NCI-H1417 (cell line): Measurements from ENCODE around the gene ASB1.
A peak's percentile ranks its signal among the peaks of the same experiment; 100 is the strongest.

Source experiments
- DNase-seq, 3 experiments: peaks; one replicate each; lab custom pipeline; 2025; lab: John Stamatoyannopoulos, UW

ASB1 gene

DNA sequence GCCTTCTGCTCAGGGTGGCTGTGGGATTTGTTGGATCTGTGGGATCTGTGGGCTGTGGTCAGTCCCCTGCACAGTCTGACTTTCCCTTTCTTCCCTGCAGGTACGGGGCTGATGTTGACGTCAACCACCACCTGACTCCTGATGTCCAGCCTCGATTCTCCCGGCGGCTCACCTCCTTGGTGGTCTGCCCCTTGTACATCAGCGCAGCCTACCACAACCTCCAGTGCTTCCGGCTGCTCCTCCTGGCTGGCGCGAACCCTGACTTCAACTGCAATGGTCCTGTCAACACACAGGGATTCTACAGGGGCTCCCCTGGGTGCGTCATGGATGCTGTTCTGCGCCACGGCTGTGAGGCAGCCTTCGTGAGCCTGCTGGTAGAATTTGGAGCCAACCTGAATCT is 17.5 kb downstream of the ASB1 start:
- no peak for DNase-seq

DNA sequence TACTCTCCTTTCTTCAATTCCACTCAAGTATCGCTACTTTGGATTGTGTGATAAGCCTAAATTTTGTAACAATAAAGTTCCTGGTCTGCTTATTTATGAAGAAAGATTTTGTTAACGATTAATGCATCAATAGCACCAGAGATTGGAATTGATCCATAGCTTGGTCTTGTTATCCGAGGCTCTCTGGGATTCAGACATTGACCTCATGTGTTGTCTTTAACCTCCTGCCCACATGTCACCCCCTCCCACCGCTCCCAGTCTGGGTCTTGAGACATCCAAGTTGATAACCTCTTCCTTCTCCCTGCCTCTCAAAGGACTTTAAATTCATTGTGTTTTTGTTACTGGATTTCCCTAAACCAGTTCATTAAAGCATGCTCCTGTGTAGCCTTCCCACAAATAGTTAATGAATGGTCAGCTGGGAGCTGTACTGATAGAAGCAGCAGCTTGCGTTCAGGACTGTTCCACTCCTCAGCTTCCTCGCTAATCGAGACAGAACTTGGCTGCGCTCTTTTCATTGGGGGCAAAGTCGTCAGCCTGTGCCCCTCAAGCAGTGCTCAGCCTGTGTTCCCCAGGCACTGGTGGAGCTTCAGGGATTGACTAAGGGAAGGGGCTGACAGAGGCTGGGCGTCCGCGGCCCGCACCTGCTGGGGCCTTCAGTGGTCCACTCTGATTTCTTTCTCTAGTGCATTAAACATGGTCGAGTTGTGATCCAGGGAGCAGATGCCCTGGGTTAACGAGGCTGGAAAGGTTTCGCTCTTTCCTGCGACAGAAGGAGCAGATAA is 18.9 kb downstream of the ASB1 start:
- DNase-seq, result no peak

DNA sequence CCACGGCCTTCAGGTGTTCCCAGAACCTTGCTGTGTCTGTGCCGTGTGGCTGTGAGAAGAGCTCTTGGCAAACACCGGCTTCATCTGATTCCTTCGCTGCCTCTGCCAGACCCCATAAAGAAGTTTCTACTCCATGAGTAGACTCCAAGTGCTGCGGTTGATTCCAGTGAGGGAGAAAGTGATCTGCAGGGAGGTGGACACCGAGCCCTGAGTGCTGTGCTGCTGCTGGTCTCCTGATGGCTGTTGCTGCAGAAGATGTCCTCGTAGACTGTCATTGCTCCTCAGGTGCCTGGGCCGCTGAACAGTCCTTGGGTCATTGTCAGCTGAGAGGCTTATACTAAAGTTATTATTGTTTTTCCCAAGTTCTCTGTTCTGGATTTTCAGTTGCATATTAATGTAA is 19.6 kb downstream of the ASB1 start:
- no peak for DNase-seq

DNA sequence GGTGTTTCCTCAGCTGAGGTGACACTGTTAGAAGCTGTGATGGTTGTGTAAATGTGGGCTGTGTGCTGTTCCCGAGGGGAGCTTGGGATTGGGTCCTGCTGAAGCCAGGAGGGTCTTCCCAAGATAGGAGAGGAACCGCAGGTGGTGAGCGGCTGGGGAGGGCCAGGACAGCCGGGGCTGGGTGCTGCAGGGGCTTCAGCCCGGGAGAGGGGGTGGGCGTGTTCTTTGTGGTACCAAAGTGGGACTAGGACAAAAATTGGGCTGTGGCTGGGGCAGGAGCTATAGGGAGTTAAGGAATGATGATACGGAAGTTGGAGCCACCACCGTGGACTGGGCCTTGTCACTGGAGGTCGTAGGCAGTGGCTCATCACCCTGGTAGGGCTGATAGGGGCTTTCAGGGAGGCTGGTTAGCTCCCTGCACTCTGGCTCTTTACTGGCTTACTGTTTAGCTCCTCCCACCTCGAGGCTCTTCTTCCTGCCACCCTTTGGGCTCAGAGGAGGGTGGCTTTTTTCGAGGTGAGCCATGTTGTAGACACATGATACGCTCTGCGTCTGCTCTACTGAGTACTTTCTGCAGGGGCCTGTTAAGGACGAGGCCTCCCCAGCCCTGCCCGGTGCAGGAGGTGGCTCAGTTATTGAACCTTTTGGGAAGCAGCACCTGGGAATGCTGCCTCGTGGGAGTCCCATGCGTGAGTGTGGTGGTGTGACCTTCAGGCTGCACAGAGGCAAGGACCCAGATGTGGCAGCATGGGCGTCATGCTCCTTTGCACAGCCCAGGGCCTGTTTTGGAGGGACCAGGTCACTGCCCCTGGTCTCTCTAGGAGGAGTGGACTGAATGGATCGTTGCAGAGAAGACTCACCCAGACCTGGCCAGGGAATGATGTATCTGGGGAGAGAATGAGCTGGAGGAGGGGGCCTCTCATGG is 21.6 kb downstream of the ASB1 start:
- no peak for DNase-seq

DNA sequence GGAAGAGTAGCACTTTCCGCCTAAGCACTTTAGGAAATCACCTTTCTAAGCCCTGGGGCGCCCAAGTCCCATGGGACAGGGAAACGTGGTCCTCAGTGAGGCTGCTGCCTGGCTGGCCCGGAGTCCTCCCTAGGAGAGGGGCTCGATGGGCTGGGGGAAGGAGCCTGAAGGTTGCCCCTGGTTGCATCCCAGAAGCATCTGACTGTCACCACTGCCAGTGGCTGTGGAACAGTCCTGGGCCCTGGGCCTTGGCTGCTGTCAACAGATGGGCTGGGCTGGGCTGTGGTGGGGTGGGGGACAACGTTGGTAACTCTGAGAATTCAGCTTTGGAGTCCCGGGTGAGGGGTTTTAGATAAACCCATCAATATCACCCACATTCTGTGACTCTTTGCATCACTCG is 22.5 kb downstream of the ASB1 start:
- no peak for DNase-seq

DNA sequence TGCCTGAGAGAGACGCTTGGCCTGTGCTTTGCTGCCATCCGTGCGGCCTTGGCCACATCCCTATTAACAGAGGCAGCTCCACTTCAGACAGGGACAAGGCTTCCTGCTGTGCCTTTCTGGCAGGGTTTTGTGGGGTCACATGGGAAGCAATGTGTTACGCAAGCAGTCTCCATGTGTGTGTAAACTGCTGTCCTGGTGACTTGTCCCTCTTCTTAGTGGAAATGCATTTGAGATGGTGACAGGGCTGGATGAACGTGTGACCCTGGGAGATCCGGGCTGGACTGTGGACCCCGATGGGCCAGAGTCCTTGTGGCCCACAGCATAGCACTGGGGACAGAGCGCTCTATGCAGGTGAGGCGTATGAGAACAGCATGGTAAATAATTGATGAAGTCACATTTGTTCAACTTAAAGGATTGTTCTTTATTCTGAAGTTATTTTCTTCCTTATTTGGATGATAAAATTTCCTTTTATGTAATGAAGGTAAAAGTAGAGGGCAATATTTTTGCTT is 23.2 kb downstream of the ASB1 start:
- DNase-seq, result no peak

DNA sequence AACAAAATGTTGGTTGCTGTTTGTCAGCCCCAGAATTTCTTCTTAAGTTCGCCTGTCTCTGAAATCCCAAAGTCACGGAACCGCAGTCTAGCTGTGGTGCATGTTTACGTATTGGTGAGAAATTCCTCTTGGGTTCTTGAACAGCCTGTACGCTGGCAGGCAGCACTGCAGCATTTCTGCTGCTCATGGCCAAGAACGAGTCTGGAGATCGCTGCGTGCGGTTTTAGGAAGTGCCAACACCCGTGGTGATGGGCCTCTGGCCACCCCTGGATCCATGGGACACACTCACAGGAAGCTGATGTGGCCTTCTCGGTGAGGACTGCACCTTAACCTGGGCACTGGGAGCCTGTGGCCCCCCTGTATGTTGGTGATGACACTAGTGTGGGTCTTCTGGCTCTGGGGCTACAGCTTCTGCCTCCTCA is 23.7 kb downstream of the ASB1 start:
- no peak for DNase-seq

DNA sequence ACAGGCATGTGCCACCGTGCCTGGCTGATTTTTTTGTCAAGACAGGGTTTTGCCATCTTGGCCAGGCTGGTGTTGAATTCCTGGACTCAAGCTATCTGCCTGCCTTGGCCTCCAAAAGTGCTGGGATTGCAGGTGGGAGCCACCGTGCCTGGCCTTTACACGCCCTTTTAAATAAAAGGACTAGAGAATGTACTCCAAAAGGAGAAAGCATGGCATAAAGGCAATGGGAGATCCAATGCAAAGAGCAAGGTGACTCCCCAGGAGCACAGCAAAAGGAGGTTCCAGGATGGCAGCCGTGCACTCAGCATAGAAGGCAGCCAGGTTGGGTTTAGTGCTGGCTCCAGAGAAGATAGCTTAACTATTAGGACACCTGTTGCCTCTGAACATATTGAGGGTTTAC is 27.1 kb downstream of the ASB1 start:
- DNase-seq, result no peak

DNA sequence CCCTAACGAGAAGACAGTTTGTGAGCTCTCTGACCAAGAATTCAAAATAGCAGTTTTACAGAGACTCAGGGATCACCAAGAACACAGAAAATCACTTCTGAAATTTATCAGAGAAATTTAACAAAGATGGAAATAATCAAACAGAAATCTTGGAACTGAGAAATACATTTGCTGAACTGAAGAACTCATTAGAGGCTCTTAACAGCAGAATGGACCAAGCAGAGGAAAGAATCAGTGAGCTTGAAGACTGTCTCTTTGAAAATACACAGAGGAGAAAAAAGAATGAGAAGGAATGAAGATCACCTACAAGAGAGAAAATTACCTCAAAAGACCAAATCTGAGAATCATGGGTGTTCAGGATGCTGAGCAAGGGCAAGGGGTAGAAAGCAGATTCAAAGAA is 29.7 kb downstream of the ASB1 start:
- DNase-seq, result no peak

DNA sequence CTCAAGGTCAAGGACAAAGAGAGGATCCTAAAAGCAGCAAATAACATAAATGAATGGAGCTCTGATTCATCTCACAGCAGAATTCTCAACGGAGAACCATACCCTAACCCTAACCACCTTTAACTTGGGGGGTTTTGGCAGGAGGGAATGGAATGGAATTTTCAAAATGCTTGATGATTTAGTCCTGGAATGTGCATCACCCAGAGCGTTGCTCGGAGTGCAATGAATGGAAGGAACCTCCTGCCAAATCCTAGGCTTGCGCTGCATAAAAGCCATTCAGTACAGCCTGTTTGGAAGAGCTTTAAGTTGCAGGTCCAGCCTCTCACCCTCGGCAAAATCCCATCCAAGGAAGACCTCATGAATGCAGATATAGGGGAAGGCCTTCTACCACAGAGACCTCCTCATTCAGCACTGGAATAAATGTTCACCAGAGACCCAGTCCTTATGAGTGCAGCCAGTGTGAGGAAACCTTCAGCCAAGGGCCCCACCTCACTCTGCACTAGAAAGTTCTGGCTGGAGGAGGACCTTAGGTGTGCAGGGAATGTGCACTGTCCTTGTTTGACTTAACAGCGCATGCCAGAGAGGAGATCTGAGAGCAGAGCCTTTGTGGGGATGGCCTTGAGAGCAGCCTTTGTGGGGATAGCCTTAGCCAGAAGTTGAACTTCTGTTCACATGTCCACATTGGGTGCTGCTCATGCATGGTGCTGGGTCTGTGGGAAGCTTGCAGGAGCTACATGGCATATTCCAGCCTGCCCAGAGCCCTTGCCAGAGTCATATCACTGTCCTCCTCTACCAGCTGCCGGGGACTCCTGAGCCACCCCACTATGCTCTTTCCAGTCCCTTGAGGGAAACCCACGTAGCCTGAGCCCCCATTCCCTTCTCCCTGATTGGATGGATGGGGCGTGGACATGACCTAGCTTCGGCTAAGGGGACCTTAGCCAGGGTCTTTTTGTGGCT is 30.5 kb downstream of the ASB1 start:
- DNase-seq, result no peak

DNA sequence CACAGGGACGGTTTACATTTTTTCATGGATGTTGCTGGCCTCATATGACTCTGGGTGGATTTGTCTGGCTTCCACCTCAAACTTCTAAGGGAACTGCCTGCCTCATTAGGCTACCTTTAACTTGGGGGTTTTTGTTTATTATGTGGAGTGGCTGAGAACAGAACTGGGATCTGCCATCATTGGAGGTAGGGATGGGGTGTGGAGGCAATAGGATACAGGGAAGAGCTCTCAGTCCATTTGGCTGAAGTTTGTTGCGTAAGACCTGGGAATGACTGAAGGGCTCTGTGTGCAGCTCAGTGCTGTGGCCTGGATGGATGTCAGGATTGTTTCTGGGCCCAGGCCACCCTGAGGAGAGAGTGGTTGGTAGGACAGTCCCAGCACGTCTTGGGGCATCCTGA is 31.2 kb downstream of the ASB1 start:
- no peak for DNase-seq

DNA sequence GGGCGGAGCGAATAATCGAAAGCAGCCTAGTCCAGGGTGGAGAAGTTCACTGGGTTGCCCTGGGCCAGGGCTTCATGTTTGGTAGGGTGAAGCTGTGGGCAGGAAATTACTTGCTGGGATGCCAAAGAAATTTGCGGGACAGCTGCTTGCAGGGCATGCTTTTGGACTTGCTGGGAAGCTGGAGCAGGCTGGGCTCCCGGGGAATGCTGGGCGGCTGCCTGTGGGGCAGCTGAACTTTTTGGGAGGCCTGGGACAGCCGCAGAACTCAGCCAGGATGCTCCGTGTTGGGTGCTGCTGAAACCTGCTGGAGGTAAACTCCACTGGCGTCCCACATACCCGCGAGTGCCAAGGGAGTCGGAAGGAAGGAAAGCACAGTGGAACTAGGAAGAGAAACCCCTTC is 31.9 kb downstream of the ASB1 start:
- DNase-seq, result no peak

DNA sequence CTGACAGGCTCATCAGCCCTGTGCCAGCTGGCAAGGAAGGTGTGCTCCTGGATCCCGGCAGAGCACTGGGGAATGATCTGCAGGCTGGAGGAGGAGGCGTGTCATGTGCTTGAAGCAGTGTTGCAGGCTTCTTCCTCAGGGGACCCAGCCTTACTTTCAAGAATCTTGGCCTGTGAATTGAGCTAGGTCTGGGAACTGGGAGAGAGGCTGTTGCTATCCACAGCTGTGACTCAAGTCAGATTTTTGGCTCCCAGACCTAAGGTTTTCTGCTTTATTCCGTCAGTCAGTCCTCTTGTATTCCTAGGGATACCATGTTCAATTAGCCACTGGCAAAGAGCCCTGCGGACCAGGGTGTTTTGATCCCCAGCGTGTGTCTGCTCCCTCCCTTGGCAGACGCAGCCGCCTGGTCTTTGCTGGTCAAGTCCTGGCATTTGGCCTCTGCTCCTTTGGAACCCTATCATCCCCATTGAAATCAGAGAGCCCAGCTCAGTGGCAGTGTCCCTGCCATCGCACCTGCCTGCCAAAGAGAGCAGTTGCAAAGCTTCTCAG is 32.4 kb downstream of the ASB1 start:
- DNase-seq, result no peak

DNA sequence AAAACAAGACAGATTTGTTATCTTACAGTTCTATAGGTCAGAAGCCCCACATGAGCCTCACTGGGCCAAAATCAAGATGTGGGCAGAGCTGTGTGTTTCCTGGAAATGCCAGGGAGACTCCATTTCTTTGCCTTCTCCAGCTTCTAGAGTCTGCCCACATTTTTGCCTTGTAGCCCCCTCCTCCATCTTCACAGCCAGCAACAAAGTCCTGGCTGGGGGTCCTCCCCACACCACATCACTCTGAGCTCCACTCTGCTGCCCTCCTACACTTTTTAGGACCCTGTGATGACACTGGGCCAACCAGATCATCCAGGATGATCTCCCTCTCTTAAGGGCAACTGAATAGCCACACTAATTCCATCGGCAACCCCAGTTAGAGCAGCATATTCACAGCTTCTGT is 34.3 kb downstream of the ASB1 start:
- no peak for DNase-seq

DNA sequence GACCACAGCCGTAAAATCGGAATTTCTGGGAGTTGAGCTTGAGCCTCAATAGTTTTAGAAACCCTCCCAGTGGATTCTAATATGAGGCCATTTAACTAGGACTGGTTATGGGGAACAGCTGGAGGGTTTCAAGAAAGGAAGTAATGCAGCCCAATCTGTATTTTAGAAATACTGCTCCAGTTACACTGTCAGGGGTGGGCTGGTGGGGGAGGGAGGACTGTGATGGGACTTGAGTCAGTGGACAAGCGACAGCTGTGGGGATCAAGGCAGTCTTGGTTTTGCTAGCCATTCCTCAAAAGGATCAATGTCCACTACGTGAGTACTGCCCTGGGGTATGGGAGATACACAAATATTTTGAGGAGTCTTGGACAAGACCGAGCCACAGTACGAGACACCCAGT is 34.8 kb downstream of the ASB1 start:
- no peak for DNase-seq

DNA sequence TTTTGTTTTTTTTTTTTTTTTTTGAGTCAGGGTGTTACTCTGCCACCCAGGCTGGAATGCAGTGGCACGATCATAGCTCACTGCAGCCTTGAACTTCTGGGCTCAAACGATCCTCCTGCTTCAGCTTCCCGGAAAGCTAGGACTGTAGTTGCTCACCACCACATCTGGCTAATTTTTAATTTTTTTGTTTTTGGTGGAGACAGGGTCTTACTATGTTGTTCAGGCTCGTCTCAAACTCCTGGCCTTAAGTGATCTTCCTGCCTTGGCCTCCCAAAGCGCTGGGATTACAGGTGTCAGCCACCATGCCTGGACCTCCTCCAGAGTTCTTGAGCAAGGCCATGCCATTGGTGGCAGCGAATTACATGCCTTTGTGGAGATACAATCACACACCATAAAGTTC is 35.2 kb downstream of the ASB1 start:
- DNase-seq, result no peak

DNA sequence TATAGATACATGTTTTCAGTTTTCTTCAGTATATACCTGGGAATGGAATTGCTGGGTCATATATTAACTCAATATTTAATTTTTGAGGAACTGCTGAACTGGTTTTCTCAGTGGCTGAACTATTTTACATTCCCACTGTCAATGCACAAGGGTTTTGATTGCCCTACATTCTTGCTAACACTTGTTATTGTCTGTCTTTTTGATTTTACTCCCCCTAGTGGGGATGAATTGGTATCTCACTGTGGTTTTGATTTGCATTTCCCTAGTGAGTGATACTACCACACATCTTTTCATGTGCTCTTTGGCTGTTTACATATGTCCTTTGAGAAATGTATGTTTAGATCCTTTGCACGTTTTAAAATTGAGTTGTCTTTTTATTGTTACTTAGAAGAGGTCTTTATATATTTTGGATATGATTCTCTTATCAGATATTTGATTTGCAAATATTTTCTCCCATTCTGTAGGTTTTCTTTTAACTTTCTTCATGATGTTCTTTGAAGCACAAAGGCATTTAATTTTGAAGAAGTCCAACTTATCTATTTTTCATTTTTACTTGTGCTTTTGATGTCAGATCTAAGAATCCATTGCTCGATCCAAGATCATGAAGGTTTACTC is 36.2 kb downstream of the ASB1 start:
- DNase-seq, result peak; percentile 8 to 78 (median 46)

DNA sequence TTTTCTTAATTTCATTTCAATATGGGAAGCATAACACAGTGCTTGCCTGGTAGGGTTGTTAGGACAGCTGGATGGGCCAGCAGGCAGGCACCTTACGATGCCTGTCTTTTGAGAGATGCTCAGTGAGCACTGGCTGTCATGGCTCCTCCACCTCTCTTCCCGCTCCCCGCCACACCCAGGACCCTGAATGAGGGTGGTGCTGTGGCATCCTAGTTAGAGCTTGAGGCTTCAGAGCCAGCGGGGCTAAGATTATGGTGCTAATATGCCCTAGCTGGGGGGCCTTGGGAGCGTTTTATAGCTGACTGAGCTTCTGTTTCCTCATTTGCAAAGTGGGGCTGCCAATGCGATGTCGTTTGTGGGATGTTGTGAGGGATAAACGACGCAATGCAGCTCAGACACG is 37.7 kb downstream of the ASB1 start:
- no peak for DNase-seq

DNA sequence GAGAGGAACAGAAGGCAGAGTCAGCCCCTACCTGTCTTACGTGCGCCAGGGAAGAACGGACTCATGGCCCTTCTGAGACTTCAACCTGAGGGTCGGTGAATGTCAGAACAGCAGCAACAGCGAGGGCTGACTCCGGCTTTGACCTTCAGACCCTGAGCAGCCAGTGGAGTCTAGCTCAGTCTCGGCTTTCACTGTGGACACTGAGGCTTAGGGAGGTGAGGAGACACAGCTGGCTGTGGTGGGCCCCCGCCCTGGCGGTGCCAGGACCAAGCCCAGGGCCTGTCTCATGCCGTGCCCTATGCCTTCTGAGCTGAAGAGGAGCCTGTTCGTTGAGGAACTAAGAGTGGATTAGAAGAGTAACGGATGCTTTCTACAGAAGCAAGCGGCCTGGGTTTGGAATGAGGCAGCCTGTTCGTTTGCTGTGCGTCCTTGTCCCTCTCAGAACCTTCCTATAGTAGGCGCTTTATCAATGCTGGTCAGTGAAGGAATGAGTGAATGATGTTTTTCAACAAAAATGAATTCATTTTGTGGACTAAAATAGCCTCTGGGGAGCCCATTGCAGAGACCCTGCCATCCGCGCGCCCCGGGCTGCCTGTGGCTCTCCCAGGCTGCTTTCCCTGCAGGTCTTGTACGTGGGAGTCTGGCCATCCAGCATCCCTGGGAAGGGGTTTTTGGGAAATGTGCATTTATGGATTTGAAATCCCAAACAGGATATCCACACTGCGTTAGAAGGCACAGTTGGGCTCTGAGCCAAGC is 38.9 kb downstream of the ASB1 start:
- no peak for DNase-seq

DNA sequence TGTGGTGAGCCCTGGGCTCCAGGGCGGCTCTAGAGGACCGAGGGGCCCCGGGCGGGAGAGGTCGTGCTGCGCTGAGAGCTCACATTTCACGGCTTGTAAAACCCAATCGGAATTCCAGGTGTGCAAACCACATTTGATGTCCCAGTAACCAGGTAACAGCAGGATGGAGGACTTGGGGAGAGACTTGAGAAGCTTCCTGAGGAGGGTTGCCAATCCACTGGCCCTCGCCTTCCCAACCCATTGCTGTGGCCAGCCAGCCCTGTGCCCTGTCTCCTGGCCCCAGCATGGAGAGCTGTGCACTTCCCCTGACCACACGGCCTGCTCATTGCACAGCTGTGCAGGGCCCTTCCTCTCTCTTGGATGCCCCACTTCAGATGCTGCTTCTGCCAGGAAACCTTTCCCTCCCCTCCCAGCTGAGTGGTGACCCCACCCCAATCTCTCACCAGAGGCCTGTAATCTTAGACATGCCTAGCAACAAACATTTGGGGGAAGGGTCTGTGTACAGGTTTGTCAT is 39.6 kb downstream of the ASB1 start:
- DNase-seq, result peak in 1 of 3 experiments; percentile 82
